Medulla oblongata (tissue), 1 donor: ENCODE results near the gene FRMPD2.
"Not testable (repeated sequence)": the region's sequence is repeated elsewhere in the genome, so short reads cannot be mapped to it uniquely, and the experiment has no call there.

ENCODE experiments used
- DNase-seq: peaks from one replicate; pipeline ENCODE4 v3.0.0-alpha.2; 2015; ENCODE audit errors: extremely low spot score

FRMPD2 gene

GRCh38 chr10:48205918-48206317, 68.6 kb downstream of the FRMPD2 start:
- no peak for DNase-seq

DNA sequence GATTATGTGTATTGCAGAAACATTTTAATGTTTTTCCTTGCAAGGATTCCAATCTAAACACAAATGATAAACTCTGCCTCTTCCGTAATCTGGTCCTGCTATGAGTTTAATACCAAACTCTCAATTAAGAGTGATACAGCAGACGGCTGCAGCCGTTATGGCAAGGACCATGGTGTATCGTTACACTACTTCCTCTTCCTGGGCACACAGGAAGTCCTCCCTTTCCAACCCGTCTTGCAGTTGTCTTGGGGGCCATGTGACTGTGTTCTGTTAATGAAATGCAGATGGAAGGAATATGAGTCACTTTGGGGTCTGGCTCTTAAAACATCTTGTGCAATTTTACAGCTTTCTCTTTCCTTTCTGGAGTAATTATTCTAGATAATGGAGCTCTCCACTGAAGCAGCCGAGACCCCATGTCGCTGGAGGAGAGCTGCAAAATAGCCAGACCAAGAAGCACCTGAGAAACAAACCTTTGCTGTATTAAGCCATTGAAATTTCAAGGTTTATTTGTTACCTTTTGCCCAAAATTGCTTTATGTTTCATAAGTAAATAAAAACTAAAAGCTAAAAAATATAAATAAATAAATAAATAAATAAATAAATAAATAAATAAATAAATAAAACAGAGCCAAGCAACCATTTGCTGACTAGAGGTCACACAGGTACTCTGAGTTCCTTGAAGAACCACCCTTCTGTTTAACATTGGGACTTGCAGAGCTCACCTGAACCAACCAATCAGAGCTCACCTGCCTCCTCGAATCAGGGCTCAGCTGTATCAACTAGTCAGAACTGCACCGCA, 74.7 kb downstream of the FRMPD2 start:
- DNase-seq: no peak

DNA sequence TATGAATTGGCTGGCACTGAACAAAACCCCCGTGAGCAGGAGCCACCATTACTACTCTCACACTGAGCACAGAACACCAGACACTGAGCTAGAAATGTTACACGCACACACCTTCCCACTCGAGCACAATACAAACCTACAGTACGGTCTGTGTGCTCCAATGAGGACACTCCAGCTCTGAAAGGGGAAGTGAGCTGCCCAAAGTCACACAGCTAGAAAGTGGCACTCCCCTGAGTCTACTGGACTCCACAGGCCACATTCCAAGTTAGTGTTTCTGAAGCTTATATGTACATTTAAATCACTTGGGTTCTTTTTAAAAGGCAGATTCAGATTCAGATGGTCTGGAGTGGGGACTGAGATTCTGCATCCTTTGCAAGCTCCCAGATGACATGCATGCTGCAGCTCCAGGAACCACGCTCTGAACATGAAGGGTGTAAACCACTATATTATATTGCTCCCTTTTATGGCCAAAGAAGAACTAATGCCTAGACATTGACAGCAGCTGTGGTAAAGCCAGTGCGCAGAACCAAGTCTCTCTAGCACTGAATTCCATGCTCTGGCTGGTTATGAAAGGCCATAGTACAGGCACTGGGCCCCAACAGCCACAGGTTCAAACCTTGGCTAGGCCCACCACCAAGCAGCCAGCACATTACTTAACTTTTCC, 77.1 kb downstream of the FRMPD2 start:
- no peak for DNase-seq

- no peak for DNase-seq
Observed at GRCh38 chr10:48195803-48196202, 78.7 kb downstream of the FRMPD2 start.

DNA sequence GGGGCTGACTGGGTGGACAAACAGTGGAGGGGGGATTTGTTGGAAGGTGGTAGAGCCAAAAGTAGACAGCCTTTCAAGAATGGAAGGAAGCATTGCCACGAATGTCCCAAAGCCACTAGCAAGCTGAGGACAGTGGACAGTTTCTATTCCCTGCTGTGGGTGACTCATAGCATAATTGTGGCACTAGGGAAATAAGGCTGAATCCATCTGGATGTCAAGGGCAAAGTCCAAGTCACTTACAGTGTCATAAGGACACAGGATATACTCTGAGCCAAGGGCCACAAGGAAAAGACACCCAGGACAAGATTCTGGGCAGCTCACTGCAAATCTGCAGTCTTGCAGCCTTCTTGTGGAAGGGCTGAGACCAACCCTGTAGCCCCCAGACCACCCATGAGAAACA, 79.7 kb downstream of the FRMPD2 start:
- DNase-seq: no peak

DNA sequence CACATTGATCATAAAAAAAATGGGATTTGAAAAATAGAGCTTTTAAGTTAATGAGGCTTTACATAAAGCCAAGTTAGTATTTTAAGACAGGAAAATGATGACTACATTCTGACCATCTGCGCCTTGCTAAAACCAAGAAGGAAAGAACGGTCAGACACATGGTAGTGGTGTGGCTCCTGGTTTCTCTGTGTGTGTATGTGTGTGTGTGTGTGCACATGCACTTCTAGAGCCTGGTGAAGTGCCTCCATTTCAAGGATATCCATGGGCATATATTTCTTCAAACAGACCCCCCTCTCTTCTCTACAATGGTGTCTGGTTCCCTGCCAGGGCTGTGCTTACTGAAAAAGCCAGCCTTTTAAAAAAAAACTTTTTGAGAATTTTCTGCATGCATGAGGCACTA, 80.9 kb downstream of the FRMPD2 start:
- no peak for DNase-seq

- DNase-seq: no peak
Observed at GRCh38 chr10:48192881-48193450, 81.5 kb downstream of the FRMPD2 start.

- no peak for DNase-seq
Observed at GRCh38 chr10:48187713-48188485, 86.6 kb downstream of the FRMPD2 start.

GRCh38 chr10:48187126-48187525, 87.4 kb downstream of the FRMPD2 start:
- DNase-seq: no peak

- not testable (repeated sequence) for DNase-seq
Observed at GRCh38 chr10:48186264-48186804, 88.2 kb downstream of the FRMPD2 start.

GRCh38 chr10:48184224-48184623, 90.3 kb downstream of the FRMPD2 start:
- no peak for DNase-seq

DNA sequence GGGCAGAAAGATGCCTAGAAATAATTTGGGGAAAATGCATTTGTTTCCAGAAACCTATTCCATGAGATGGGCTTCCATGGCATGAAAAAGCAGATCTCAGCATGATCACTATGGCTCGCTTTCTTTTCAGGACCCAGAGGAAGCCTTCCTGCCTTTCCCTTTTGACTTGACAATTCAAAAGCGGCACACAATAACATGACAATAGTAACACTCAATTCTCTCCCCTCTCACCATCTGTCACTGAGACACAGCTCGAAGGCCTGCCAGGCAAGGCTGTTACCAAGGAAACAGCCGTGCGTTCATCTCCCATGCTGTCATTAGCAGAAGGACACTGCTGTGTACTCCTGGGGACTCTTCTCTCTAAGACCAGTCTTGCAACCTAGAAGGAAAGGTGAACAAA, 101.8 kb downstream of the FRMPD2 start:
- not testable (repeated sequence) for DNase-seq

DNA sequence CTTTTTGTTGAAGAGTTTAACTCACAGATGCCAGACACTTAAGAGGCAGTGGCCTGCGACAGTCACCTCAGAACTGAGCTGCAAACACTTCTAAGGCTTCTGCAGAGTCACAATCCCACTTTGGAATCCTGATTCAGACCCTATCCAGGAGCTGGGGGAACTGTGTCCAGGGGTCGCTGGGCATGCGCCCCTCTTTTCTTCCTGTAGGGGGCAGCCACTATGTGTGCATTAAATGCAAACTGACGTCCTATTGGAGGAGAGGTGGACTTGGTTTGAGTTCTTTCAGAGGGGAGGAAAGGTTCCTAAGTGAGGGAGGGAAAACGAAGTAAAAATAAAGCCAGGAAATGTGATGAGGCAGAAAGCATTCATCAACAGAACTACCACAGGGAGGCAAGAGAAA, 113.8 kb downstream of the FRMPD2 start:
- not testable (repeated sequence) for DNase-seq

DNA sequence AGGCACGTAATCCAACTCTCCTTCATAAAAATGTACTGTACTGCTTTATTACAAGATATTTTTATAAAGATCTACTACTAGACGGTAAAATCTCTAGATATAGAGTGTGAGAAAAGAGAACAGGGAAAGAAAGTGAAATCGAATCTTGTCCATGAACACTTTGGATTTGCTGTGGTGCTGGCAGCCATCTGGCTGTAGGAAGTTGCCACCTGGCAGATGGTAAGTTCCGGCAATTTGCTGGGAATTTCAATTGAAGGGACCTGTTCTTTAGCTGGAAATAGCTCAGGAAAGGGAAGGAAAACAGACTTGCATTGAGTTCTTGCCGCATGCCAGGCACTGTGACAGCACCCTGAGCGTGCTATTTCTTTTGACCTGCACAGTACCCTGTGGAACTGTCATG, 114.3 kb downstream of the FRMPD2 start:
- not testable (repeated sequence) for DNase-seq

DNA sequence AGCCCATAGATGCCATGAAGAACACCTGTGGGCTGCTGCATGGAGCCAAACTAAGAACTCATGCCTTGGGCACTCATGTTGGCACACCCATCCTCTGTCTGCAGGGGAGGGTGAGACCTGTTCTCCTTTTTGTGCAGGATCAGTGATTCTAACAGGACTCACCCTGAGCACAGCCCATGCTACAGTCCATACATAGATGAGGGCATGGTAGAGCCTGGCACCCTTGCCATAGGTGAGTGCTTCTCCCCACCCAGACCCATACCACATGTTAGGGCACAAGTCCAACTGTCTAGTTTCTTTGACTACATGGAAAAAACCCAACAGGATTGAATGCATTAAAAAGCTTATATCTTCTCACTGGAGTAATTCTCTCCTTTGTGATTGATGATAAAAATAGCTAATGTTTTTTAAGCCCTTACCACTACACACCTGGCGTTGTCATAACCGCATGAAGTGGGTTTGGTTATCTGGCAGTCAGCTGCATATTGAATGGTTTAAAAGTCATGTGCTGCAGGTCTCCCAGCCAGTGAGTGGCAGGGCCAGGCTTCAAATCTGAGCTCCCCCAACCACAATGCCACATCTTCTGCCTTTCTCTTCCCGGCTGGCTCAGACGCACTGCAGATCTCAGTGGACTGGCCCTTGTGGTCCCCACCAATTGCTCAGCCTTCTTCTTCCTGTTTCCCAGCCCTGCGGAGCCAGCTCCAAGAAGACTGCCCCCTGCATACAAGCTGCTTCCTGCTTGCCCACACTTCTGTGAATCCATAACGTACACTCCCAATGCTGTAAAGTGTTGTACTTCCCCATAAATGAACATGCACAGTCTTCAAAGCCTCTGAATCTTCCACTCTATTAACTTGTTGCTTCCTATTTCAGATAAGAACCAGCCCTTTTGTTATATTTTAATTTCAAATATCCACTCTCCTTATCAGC, 120.0 kb downstream of the FRMPD2 start:
- DNase-seq: not testable (repeated sequence)

- DNase-seq: not testable (repeated sequence)
Observed at GRCh38 chr10:48147643-48148042, 126.9 kb downstream of the FRMPD2 start.

DNA sequence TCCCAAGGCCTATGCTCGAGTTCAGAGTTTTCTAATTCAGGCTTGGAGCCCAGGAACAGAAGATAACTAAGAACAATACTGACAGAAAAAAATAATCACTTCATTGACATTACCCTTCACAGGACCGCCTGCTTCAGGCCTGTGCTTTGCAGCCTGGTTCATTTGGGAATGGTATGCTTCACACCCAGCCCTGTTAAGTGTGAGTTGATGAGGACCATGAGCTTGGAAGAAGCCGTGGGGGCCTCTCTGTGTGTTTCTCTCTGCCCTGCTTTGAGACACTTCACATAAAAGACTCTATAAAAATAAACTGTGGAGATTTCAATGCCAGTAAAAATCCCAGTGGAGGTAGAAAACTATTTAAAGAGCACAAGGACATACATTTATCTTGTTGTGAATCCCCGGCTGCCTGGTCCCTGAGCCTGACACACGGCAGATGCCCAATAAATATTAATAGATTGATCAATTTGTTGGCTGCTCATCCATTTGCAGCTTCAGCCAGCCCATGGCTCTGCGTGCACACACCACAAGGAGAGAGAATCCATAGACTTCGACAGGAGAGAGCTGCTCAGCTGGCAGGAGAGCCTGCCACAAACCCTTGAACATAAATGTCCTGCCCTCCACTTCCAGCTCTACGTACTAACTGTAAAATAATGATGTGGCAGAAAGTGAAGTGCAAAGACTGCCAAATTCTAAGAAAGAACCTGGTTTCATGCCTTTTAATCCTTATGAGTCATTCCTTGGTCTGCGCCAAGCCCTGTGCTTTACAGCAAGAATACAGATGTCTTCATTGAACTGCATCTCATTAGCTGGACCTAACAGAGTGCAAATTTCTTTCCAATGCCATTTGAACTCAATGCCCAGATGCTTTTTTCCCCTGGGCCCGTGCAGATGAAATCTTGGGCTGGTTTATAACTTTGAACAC, 130.5 kb downstream of the FRMPD2 start:
- DNase-seq: not testable (repeated sequence)

DNA sequence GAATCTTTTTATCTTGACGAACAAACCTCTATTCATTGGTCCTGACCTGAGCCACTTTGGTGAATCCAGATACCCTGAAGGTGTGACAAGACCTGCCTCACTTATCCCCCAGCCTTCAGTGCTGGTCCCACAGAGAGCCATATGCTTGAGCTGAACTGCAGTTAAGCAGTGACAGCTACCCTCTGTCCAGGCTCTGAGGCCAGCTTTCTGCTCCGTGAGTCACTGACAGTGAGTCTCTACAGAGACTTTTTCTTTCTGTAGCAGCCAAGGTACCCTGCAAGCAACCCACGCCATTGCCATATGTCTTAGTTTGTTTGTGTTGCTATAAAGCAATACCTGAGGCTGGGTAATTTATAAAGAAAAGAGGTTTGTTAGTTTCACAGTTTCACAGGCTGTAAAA, 133.5 kb downstream of the FRMPD2 start:
- not testable (repeated sequence) for DNase-seq
